Stimulated activated CD4-positive, alpha-beta T cell treated with anti-CD3 and anti-CD28 coated beads, Interleukin-1b, Interleukin-23, amount 100 ng/mL, for 4 hours (primary cell): ENCODE data around the gene GOLT1A.
A peak's percentile ranks its signal among the peaks of the same experiment; 100 is the strongest.

Source experiments
- DNase-seq, 2 donors: peaks; one replicate each; pipeline ENCODE4 v3.0.0-alpha.2; 2020; ENCODE audit warnings: low read depth in 2 of 2

Gene GOLT1A

GRCh38 chr1:204213668-204214662 lies at the start of gene GOLT1A:
Gene GOLT1A (minus strand): TSS chr1:204213988. CDS start chr1:204213906, 82 bp downstream.
- DNase-seq, result peak; percentile 27

- no peak for DNase-seq
Observed at GRCh38 chr1:204263254-204263910, 49.6 kb upstream of the GOLT1A start.

GRCh38 chr1:204262506-204263253 lies 48.9 kb upstream of the GOLT1A start:
- DNase-seq, result no peak

GRCh38 chr1:204261746-204262505 lies 48.1 kb upstream of the GOLT1A start:
- DNase-seq, result no peak

- no peak for DNase-seq
Observed at GRCh38 chr1:204261266-204261665, 47.5 kb upstream of the GOLT1A start.

- DNase-seq, result no peak
Observed at GRCh38 chr1:204260601-204261197, 46.9 kb upstream of the GOLT1A start.

- no peak for DNase-seq
Observed at GRCh38 chr1:204259782-204260181, 46.0 kb upstream of the GOLT1A start.

GRCh38 chr1:204259196-204259595 lies 45.4 kb upstream of the GOLT1A start:
- no peak for DNase-seq

- peak in 1 of 2 donors; percentile 8 for DNase-seq
Observed at GRCh38 chr1:204258213-204259115, 44.7 kb upstream of the GOLT1A start.

GRCh38 chr1:204257446-204257845 lies 43.7 kb upstream of the GOLT1A start:
- no peak for DNase-seq

- no peak for DNase-seq
Observed at GRCh38 chr1:204256531-204256930, 42.7 kb upstream of the GOLT1A start.

- DNase-seq, result no peak
Observed at GRCh38 chr1:204255966-204256365, 42.2 kb upstream of the GOLT1A start.

- no peak for DNase-seq
Observed at GRCh38 chr1:204255225-204255624, 41.4 kb upstream of the GOLT1A start.

- DNase-seq, result no peak
Observed at GRCh38 chr1:204254031-204254661, 40.4 kb upstream of the GOLT1A start.

GRCh38 chr1:204251926-204252689 lies 38.3 kb upstream of the GOLT1A start:
- DNase-seq, result no peak

GRCh38 chr1:204251286-204251685 lies 37.5 kb upstream of the GOLT1A start:
- no peak for DNase-seq

- no peak for DNase-seq
Observed at GRCh38 chr1:204250428-204251030, 36.7 kb upstream of the GOLT1A start.

- no peak for DNase-seq
Observed at GRCh38 chr1:204249736-204250427, 36.1 kb upstream of the GOLT1A start.
